Gastrocnemius medialis (tissue), 4 donors: ENCODE results near the gene RAB3IL1. TPM values are rescaled to one million over a fixed set of nuclear protein-coding genes. Genes with fewer than 3 reads are reported as not detected.
A peak's percentile ranks its signal among the peaks of the same experiment; 100 is the strongest.

Experiments used
- ATAC-seq, 2 donors: fragments of 150-250 bp; one replicate each; pipeline ENCODE4 v1.9.1; 2016
- DNase-seq, 2 donors: peaks; one replicate each; pipeline ENCODE4 v3.0.0-alpha.2; 2019
- H3K27ac ChIP-seq, 4 donors: fragments of 200-600 bp; sonication (generic); 1 replicate in 1 of 4; 2 replicates in 3 of 4; pipeline ENCODE4 v1.5.1; 2016 to 2018; ENCODE audit warnings: mild to moderate bottlenecking in 2 of 4, moderate library complexity in 1 of 4
- H3K27me3 ChIP-seq, 3 donors: fragments of 200-600 bp; sonication (generic) in 2 of 3; 1 replicate in 1 of 3; 2 replicates in 2 of 3; pipeline versions ENCODE4 v1.5.1 to v1.6.0; 2016 to 2019; ENCODE audit warnings: mild to moderate bottlenecking in 1 of 3, moderate library complexity in 1 of 3
- H3K36me3 ChIP-seq, 2 donors: fragments of 200-600 bp; sonication (generic) in 1 of 2; one replicate each; pipeline ENCODE4 v1.5.1; 2017 to 2018
- H3K4me1 ChIP-seq, 2 donors: fragments of 200-600 bp; sonication (generic) in 1 of 2; one replicate each; pipeline ENCODE4 v1.5.1; 2016 to 2017; ENCODE audit warnings: mild to moderate bottlenecking in 2 of 2
- H3K4me3 ChIP-seq, 4 donors: fragments of 200-600 bp; sonication (generic) in 3 of 4; 1 replicate in 1 of 4; 2 replicates in 3 of 4; pipeline ENCODE4 v1.5.1; 2016 to 2019; ENCODE audit warnings: mild to moderate bottlenecking in 2 of 4
- H3K9me3 ChIP-seq, 3 donors: fragments of 200-600 bp; sonication (generic) in 2 of 3; 1 replicate in 1 of 3; 2 replicates in 2 of 3; pipeline ENCODE4 v1.5.1; 2016 to 2019
- CTCF ChIP-seq, 5 experiments: fragments of 450-650 bp in 3 of 5; fragments of 200-600 bp in 2 of 5; sonication (generic) in 2 of 5; IDR thresholded peaks in 4 of 5; conservative IDR thresholded peaks in 1 of 5; 1 replicate in 4 of 5; 2 replicates in 1 of 5; pipeline ENCODE4 v1.5.1; 2016 to 2019; ENCODE audit warnings: antibody characterized with exemption in 5 of 5, mild to moderate bottlenecking in 3 of 5, moderate library complexity in 3 of 5
- POLR2A ChIP-seq, 2 donors: fragments of 450-650 bp; IDR thresholded peaks; one replicate each; pipeline ENCODE4 v1.6.1; 2017; ENCODE audit warnings: antibody characterized with exemption in 2 of 2, mild to moderate bottlenecking in 2 of 2, moderate library complexity in 2 of 2
- in situ Hi-C, 4 donors: fragments of 200-750 bp; cut with MboI; loops; one replicate each; pipeline versions ENCODE4 v1.15.0 to v1.8.0; 2017; ENCODE audit warnings: low sequenced_read_pairs in 4 of 4
- intact Hi-C: fragments of 100-400 bp; cut with DNase I; formaldehyde crosslinking; loops from one replicate; pipeline ENCODE4 v1.15.1; 2023; ENCODE audit warnings: low total_unique reads
- total RNA-seq, 4 donors: library from RNA; depleted of rRNA; stranded (reverse); fragments of >200 nt; gene quantifications; one replicate each; pipeline versions ENCODE4 v1.1.0 to v1.2.3, GENCODE V29; 2016

The RAB3IL1 gene
- total RNA-seq, 4 donors from 2014 or later, result 3.9 to 5.4 (median 4.9) TPM

GRCh38 chr11:61895718-61896059 lies 21.7 kb downstream of the RAB3IL1 start:
- no peak for DNase-seq
- TF ChIP-seq POLR2A (IDR thresholded peaks at IDR 0.05), result no peak
- no peak for TF ChIP-seq CTCF (IDR thresholded peaks at IDR 0.05 in 4 of 5, conservative IDR thresholded peaks at IDR 0.05 in 1 of 5)
- in situ Hi-C loops (loop anchor here (5.0 to 10.0 kb wide), 6 partner anchors 49 to 189 kb away; partner anchors contain the start of genes FEN1 (in 1 of the 4) and TMEM258 (in 1 of the 4)), intact Hi-C loops (no loop called here)
- no peak overlapping the region for H3K27ac ChIP-seq
- H3K9me3 ChIP-seq, result no peaks in the 10 kb centered on the region
- no peaks in the 10 kb centered on the region for H3K27me3 ChIP-seq
- ATAC-seq, result no peak
- H3K4me3 ChIP-seq, result no peak overlapping the region
- H3K4me1 ChIP-seq, result peaks cover 1 to 10% of the 10 kb centered on the region in 2 donors
- H3K36me3 ChIP-seq, result no peaks in the 10 kb centered on the region

DNA sequence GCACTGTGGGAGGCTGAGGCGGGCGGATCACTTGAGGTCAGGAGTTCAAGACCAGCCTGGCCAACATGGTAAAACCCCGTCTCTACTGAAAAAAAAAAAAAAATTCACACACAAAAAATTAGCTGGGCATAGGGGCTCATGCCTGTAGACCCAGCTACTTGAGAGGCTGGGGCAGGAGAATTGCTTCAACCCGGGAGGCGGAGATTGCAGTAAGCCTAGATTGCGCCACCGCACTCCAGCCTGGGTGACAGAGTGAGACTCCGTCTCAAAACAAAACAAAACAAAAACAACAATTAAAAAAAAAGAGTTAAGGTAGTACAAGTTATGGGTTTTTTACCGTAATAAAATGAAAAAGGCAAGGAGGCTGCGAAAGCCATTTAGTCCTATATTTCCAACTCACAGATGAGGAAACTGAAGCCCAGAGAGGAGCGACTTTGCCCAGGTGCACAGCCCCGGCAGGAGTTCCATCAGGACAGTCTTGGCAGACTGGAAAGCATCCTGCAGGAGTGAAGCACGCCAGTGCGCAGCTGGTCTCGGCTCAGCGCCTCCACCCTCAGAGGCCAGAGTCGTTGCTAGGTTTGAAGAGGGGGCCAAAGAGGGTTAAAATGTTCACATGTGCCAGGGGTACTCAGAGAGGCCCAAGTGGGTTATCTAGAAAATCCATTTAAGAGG lies 22.2 kb downstream of the RAB3IL1 start:
- DNase-seq (no peak), ATAC-seq (no peak)
- Histone ChIP-seq H3K27me3 (no peaks in the 10 kb centered on the region), H3K9me3 (no peaks in the 10 kb centered on the region), H3K27ac (peak overlapping the region in 1 of 4 donors; percentile 58), H3K36me3 (no peaks in the 10 kb centered on the region), H3K4me1 (peaks cover 7 to 15% of the 10 kb centered on the region in 2 donors), H3K4me3 (no peak overlapping the region)
- intact Hi-C loops, result no loop called here
- TF ChIP-seq POLR2A (IDR thresholded peaks at IDR 0.05), result no peak
- no peak for TF ChIP-seq CTCF (IDR thresholded peaks at IDR 0.05 in 4 of 5, conservative IDR thresholded peaks at IDR 0.05 in 1 of 5)
- in situ Hi-C loops, result loop anchor here (5.0 to 10.0 kb wide), 6 partner anchors 50 to 190 kb away; partner anchors contain the start of genes FEN1 (in 1 of the 4) and TMEM258 (in 1 of the 4)

- TF ChIP-seq CTCF (IDR thresholded peaks at IDR 0.05 in 4 of 5, conservative IDR thresholded peaks at IDR 0.05 in 1 of 5), result no peak
- TF ChIP-seq POLR2A (IDR thresholded peaks at IDR 0.05), result no peak
- H3K4me1 ChIP-seq, result peaks cover 17 to 19% of the 10 kb centered on the region in 2 donors
- no peaks in the 10 kb centered on the region for H3K9me3 ChIP-seq
- in situ Hi-C loops (loop anchor here in 3 of 4 donors (10.0 kb wide), 3 partner anchors 51 to 191 kb away; partner anchors contain the start of genes FEN1 (in 1 of the 3) and TMEM258 (in 1 of the 3)), intact Hi-C loops (no loop called here)
- no peak overlapping the region for H3K4me3 ChIP-seq
- DNase-seq, result no peak
- peak overlapping the region; percentile 4 to 58 (median 32) for H3K27ac ChIP-seq
- no peaks in the 10 kb centered on the region for H3K27me3 ChIP-seq
- H3K36me3 ChIP-seq, result no peaks in the 10 kb centered on the region
- ATAC-seq, result no peak
These were observed 23.4 kb downstream of the RAB3IL1 start for GRCh38 chr11:61893981-61894380.

DNA sequence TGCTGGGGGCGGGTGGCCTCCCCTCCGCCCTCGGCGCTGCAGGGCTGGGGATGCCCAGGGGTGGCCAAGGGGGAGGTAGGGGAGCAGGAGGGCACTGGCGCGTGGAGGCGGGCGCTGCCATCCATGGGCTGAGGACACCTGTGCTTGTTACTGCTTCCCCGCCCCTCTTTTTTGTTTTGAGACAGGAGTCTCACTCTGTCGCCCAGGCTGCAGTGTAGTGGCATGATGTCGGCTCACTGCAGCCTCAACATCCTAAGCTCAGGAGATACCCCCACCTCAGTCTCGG lies 25.3 kb downstream of the RAB3IL1 start:
- intact Hi-C loops, result no loop called here

More for the DNA sequence above, 25.3 kb downstream of the RAB3IL1 start:
- Histone ChIP-seq H3K4me1 (peaks cover 31 to 34% of the 10 kb centered on the region in 2 donors), H3K27me3 (no peaks in the 10 kb centered on the region), H3K27ac (peak overlapping the region; percentile 82 to 96 (median 90)), H3K4me3 (peak overlapping the region; percentile 54 to 95 (median 82)), H3K36me3 (no peaks in the 10 kb centered on the region), H3K9me3 (no peaks in the 10 kb centered on the region)
- in situ Hi-C loops, result loop anchor here in 3 of 4 donors (10.0 kb wide), 3 partner anchors 53 to 193 kb away; partner anchors contain the start of genes FEN1 (in 1 of the 3) and TMEM258 (in 1 of the 3)
- ATAC-seq (no peak), DNase-seq (no peak)
- TF ChIP-seq POLR2A (IDR thresholded peaks at IDR 0.05), result no peak
- no peak for TF ChIP-seq CTCF (IDR thresholded peaks at IDR 0.05 in 4 of 5, conservative IDR thresholded peaks at IDR 0.05 in 1 of 5)
